Measurements from ENCODE around the gene TBC1D14. TPM values are rescaled to one million over a fixed set of nuclear protein-coding genes. Genes with fewer than 3 reads are reported as not detected.

TBC1D14 gene
- total and polyA plus RNA-seq, 10 donors, result 13.7 to 114 (median 68.4) TPM

DNA sequence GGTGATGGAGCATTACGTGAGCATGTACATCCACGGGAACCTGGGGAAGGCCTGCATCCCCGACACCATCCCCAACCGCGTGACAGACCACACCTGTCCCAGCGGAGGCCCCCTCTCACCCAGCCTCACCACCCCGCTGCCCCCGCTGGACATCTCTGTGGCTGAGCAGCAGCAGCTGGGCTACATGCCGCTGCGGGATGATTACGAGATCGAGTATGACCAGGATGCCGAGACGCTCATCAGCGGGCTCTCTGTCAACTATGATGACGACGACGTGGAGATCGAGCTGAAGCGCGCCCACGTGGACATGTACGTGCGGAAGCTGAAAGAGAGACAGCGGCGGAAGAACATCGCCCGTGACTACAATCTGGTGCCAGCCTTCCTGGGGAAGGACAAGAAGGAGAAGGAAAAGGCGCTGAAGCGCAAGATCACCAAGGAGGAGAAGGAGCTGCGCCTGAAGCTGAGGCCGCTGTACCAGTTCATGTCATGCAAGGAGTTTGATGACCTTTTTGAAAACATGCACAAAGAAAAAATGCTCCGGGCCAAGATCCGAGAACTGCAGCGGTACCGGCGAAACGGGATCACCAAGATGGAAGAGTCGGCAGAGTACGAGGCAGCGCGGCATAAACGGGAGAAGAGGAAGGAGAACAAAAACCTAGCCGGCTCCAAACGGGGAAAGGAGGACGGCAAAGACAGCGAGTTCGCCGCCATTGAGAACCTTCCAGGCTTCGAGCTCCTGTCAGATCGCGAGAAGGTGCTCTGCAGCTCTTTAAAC is 144.7 kb downstream of the TBC1D14 start:
- no peak overlapping the region for H3K4me3 ChIP-seq
- 96 to 97% (median 96%) methylated on average over 49 to 52 of the region's 52 CpGs for WGBS, 5 donors
- intact Hi-C loops (cut with DNase I; ENCODE audit: low total_unique reads), result no loop called here
- peaks cover 0 to 96% (median 48%) of the 10 kb centered on the region in 6 donors for H3K36me3 ChIP-seq
- TF ChIP-seq, protein P1, sequence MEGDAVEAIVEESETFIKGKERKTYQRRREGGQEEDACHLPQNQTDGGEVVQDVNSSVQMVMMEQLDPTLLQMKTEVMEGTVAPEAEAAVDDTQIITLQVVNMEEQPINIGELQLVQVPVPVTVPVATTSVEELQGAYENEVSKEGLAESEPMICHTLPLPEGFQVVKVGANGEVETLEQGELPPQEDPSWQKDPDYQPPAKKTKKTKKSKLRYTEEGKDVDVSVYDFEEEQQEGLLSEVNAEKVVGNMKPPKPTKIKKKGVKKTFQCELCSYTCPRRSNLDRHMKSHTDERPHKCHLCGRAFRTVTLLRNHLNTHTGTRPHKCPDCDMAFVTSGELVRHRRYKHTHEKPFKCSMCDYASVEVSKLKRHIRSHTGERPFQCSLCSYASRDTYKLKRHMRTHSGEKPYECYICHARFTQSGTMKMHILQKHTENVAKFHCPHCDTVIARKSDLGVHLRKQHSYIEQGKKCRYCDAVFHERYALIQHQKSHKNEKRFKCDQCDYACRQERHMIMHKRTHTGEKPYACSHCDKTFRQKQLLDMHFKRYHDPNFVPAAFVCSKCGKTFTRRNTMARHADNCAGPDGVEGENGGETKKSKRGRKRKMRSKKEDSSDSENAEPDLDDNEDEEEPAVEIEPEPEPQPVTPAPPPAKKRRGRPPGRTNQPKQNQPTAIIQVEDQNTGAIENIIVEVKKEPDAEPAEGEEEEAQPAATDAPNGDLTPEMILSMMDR (IDR thresholded peaks at IDR 0.05 in 8 of 11, conservative IDR thresholded peaks at IDR 0.05 in 3 of 11), result no peak
- TF ChIP-seq POLR2A (IDR thresholded peaks at IDR 0.05), result no peak
- peak in 2 of 3 donors; percentile 6 to 38 for TF ChIP-seq POLR2AphosphoS5 (IDR thresholded peaks at IDR 0.05)
- H3K27me3 ChIP-seq (replicated peaks in 1 of 7), result no peaks in the 10 kb centered on the region
- H3K4me1 ChIP-seq, result peaks cover 12 to 90% (median 47%) of the 10 kb centered on the region in 6 donors
- H3K27ac ChIP-seq, result no peak overlapping the region
- DNase-seq, result peak; percentile 72
- no peaks in the 10 kb centered on the region for H3K9me3 ChIP-seq

DNA sequence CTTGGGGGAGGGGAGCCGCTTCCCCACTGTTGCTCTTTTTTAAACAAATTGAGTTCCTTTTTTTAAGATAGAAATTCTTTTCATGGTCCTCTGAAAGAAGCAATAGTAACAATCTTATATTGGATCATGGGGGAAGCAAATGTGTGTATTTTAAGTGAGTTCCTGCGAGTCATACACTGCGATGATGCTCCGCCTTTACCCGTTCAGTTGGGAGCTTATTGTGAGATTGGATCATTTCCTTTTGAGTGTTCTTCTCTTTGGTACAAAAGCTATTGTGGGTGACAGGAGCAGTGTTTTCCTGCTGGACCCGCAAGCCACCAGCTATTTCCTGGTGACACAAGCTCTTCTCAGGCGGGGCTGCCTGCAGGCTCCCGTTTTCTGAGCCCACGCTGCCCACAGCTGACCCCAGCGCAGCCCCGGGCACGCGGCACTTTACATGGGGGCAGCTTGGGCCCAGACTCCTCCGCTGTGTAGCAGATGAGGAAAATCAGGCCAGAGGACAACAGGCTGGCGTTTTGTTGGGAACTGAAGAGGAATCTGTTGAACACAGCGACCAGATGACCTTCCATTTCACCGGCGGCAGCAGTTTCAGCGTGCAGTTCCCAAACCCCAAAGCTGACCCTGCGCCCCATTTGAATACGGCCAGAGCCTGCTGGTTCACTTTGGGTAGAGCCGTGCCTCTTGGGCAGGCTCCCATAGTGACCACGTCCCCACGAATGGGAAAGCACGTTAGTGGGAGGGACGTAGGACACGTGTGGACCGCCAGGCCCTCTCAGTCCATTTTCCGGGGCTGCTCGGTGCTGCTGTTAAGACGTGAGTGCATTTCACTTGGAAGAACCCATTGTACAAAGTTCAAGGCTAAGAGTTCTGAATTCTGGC is 145.7 kb downstream of the TBC1D14 start:
- intact Hi-C loops (cut with DNase I; ENCODE audit: low total_unique reads), result no loop called here
- H3K36me3 ChIP-seq, result peaks cover 0 to 97% (median 57%) of the 10 kb centered on the region in 6 donors
- H3K27ac ChIP-seq, result no peak overlapping the region
- 78 to 86% (median 83%) methylated on average over 27 to 31 of the region's 31 CpGs for WGBS, 5 donors
- TF ChIP-seq POLR2AphosphoS5 (IDR thresholded peaks at IDR 0.05) (peak in 1 of 3 donors; percentile 23), POLR2A (IDR thresholded peaks at IDR 0.05) (no peak)
- no peak overlapping the region for H3K4me3 ChIP-seq
- peaks cover 12 to 90% (median 48%) of the 10 kb centered on the region in 6 donors for H3K4me1 ChIP-seq
- no peaks in the 10 kb centered on the region for H3K27me3 ChIP-seq (replicated peaks in 1 of 7)
- DNase-seq, result no peak
- H3K9me3 ChIP-seq, result no peaks in the 10 kb centered on the region

DNA sequence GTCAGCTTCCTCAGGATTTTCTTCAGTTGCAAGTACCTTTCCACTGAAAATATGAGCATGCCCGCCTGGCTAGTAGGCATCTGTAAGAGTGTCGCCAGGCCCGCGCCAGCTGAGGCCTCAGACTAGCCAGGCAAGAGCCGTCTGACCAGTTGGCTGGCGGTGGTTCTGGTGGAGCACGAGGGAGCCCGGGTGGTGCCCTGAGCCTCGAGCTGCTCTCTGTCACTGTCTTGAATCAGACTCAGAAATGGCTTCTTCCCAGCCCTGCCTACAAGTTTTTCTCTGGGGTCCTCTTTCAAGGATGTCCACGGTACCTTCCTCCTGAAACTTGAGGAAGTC is 146.3 kb downstream of the TBC1D14 start:
- peak in 2 of 3 donors; percentile 25 to 50 for TF ChIP-seq POLR2AphosphoS5 (IDR thresholded peaks at IDR 0.05)
- no peak for TF ChIP-seq POLR2A (IDR thresholded peaks at IDR 0.05)
- peak; percentile 74 for DNase-seq
- Histone ChIP-seq H3K27me3 (replicated peaks in 1 of 7) (no peaks in the 10 kb centered on the region), H3K27ac (no peak overlapping the region), H3K4me1 (peaks cover 12 to 90% (median 47%) of the 10 kb centered on the region in 6 donors), H3K9me3 (no peaks in the 10 kb centered on the region), H3K4me3 (no peak overlapping the region), H3K36me3 (peaks cover 0 to 97% (median 63%) of the 10 kb centered on the region in 6 donors)
- 92 to 96% (median 94%) methylated on average over 9 to 10 of the region's 10 CpGs for WGBS, 5 donors
- intact Hi-C loops (cut with DNase I; ENCODE audit: low total_unique reads), result no loop called here

DNA sequence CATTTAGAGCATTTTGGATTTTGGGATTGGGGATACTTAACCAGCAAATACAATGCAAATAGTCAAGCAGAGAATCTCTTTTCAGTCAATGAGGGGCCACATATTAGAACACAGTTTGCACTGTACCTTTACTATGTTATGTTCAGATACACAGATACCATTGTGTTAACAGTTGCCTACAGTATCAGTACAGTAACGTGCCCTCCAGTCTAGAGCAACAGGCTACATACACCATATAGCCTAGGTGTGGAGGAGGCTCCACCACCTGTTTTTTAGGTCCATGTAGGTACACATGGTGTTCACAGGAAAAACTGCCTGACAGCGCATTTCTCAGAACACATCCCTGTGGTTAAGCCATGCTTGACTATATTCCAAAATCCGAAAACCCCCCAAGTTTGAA is 149.2 kb downstream of the TBC1D14 start:
- Histone ChIP-seq H3K4me1 (peaks cover 3 to 88% (median 31%) of the 10 kb centered on the region in 6 donors), H3K9me3 (no peaks in the 10 kb centered on the region), H3K36me3 (peaks cover 0 to 100% (median 83%) of the 10 kb centered on the region in 6 donors), H3K4me3 (no peak overlapping the region), H3K27me3 (replicated peaks in 1 of 7) (no peaks in the 10 kb centered on the region), H3K27ac (peak overlapping the region in 5 of 8 donors; percentile 11 to 74 (median 66))
- no peak for DNase-seq
- TF ChIP-seq POLR2AphosphoS5 (IDR thresholded peaks at IDR 0.05) (no peak), POLR2A (IDR thresholded peaks at IDR 0.05) (no peak)
- TF ChIP-seq, protein P1 (IDR thresholded peaks at IDR 0.05 in 8 of 11, conservative IDR thresholded peaks at IDR 0.05 in 3 of 11), result no peak
- WGBS, 5 donors, result 91 to 96% (median 94%) methylated on average over 3 of the region's 3 CpGs
- intact Hi-C loops (cut with DNase I; ENCODE audit: low total_unique reads), result no loop called here

All from spleen (tissue), 11 donors.